HG03354 (cell line): ENCODE results near the gene INF2.
"Not testable (repeated sequence)": the region's sequence is repeated elsewhere in the genome, so short reads cannot be mapped to it uniquely, and the experiment has no call there.

Experiments used
- ATAC-seq: cut with Tn5 transposase; IDR thresholded peaks from one replicate; pipeline ENCODE4 v1.9.1; 2021; ENCODE audit warnings: mild to moderate bottlenecking; ENCODE audit not compliant: unreplicated experiment, poor library complexity, severe bottlenecking

The INF2 gene

DNA sequence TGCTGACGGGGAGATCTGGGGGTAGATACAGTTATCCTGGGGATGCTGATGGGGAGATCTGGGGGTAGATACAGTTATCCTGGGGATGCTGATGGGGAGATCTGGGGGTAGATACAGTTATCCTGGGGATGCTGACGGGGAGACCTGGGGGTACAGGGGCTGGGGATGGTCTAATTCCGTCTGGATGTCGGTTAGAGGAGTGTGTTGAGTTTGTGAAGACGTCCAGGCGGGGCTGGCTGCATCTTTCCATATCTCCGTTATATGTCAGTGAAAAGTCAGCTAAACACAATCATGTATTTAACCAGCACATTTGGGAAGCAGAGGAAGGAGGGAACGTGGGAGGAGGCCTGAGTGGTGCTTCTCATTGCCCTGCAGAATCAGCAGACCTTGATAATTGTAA, 17.3 kb upstream of the INF2 start:
- not testable (repeated sequence) for ATAC-seq

DNA sequence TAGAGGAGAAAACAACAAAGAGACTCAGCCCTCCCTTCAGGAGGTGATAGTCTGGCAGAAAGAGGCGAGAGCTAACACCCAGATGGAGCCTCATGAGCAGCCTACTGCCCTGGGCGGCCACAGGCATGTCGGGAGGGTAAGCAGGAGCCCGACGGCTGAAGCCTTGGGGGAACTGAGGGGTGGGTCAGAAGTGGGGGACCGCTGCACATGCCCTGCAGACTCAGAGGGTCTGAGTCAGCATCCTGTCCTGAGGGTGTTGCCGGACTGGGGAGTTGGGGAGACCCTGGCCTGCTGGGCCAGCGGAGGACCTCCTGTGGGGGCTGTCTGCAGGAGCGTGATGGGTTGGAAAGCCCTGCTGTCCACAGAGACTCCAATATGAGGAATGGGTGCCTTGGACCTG, 15.9 kb upstream of the INF2 start:
- no peak for ATAC-seq

DNA sequence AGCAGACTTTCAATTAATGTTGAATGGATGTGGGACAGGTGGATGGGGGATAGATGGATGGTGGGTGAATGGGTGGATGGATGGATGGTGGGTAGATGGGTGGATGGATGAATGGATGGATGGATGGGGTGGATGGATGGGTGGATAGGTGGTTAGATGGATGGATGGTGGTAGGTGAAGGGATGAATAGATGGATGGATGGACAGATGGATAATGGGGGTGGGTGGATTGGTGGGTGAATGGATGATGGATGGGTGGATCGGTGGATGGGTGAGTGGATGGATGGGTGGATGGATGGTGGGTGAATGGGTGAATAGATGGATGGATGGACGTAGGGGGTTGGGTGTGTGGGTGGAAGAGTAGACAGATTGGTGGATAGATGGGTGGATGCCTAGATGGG, 14.0 kb upstream of the INF2 start:
- ATAC-seq: no peak

DNA sequence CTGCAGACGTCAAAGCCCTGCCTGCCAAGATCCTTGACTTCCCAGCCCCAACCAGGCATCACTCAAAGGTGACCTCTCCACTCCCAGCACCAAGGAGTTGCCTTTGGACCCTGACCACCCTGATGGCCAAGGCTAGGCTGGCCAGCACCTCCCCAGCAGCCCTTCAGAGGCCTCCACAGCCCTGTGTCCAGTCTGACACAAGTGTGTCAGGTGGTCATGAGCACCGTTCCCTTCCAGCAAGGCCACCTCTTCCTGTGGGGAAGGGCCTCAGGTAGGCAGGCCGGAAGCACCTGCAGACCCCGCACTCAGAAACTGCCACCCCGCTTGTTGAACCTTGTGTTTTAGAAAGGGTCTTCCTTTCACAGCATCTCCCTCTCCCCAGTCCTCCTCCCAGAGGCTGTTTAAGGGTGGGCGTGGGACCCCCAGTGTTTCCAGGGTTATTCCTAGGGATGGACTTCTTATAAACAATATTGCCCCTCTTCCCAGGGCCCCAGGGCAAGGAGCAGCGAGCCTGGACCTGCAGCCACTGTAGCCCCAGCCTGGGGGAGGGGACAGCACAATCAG, 13.2 kb upstream of the INF2 start:
- ATAC-seq: no peak

DNA sequence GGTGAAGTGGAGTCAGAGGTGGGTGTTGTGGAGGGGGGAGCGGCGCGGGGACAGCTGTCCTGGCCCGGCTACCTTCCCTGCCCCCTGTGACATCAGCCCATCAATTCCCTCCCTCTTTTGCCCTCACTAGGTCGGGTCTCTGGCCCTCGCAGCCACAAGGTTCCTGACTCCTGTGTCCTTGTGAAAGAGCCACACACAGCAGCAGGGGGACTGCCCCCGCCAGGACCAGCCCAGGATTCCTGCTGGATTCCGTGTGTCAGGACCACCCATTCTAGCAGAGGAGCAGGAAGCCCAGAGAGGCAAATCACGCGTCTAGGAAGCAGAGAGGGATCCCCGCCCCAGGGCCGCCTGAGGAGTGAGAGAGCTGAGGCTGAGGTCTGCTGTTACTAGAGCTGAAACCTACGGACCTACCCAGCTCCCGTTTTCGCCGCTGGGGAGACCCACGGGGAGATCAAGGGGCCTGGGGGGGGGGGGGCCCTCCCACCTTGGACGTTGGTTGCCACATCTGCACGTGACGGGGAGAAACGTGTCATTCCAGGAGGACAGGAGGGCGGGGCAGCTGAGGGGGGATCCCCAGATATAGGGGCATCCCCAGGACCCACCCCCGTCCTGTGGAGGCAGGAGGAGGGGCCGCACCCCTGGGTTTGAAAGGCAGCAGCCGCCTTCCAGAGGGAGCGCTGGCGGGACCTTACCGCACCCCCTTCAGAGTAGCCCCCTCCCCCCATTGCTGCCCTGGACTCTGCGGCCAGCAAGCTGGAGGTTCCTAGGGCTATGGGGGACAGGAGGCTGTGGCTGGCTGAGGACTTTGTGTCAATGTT, 12.5 kb upstream of the INF2 start:
- ATAC-seq: peak; percentile 39

DNA sequence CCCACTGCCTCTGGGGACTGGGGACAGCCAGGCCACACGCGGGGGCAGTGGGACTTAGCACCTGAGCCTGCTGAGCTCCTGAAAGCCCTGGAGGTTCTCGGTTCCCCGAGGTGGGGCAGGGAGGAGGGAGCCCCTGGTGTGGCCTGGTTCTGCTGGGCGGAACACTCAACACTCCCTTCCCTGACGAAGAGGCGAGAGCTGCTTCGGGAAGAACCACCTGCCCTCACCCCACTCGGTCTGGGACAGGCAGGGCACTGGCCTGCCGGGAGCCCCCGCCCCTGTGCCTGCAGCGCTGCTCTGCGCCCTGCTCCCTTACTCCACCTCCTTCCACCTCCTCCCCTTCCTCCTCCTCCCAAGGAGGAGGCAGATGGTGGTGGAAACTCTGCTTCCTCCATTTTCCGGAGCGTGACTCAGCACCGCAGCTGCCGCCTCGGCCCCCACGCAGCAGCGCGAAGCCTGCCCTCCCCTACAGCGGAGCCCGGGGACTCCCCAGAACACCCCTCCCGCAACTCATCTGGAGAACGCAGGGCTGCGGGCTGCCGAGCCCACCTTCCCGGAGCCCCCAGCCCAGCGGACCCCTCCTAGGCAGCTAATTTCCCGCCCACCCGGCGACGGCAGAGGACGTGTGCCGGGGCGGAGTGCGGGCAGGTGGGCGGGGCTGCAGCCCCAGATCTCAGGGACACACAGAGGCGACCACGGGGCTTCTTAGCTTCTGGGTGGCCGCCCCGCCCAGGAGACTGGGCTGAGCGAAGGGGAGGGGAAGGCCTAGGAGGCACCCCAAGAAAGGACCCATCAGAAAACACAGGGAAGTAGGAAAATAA, 11.7 kb upstream of the INF2 start:
- peak; percentile 43 for ATAC-seq

DNA sequence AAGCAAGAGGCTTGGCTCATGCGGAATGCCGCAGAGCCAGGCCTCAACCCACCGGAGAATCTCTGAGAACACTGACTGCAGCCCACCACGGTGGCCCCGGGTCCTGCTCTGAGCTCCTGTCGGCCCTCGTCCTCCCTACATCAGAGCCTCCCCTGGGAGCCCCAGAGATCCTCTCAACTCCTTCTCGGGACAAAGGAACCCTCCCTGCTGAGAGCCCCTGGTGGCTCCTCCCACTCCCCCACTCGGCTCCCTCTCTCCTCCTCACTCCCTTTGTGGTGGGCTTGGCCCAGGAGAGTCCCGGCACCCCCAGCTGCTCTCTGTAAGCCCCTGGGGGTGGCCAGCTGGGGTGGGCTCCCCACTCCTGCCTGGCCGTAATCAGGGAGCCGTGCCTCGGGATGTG, 11.1 kb upstream of the INF2 start:
- peak; percentile 1 for ATAC-seq

DNA sequence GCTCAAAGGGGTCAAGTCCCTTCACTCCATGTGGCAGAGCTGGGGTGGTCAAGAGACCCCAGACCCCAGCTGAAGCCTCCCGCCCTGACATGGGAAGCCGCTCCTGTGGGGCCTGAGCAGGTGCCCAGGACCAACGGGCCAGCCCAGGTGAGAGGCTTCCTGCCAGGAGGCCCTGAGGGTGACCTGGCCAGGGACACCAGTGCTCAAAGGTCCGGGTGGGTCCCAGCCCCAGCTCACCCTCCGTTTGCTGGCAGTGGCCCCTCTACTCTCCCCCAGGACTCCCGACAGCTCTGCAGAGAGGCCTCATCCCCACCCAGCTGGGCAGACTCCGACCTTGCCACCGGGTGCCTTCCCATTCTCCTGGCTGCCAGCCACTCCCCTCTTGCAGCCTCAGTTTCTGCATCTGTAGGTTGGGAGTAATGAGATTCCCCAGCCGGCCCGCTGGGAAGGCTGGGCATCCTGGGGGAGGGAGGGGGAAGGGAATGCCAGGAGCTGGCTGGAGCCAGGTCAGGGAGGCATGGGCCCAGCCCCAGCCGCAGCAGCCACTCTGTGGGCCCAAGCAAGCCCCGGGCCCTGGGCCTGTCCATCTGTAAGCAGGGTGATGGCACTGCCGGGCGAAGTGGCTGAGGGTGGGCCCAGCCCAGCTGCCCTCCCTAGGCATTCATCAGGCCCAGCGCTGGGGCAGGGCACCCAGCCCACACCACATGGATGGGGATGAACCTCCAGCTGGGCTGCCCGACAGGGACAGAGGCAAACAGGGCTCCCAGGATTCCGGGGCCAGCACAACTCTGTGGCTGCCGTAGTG, 10.3 kb upstream of the INF2 start:
- no peak for ATAC-seq

DNA sequence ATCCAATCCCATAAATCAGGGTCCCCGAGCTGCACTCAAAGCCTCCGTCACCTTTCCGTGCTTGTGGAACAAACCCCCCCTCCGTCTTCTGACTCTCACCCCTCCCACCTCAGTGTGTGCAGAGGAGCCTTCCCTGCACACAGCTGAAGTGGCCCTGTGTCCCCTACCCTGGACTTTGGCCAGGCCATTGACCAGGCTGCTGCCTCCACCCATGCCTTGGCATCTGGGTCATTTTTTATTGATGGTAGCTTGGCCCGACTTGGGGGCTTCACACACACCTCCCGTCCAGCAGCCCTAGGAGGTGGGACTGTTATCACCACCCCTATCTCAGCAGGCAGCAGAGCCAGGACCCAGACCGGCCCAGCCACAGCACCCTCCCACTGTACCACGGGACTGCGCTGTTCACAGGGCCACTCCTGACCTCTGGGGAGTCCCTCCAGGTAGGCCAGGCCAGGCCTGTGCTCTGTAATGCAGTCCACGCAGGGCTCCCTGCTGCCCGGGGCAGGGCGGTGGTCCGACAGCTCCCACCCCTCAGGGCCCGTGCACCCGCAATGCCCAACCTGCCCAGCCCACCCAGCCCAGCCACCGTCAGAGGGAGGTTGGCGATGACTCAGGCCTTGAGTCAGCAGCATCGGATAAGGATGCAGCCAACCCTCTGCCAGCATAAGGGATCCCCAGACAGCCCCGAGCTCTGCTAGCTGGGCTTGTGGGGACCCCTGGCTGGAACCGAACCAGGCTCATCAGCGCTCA, 9.2 kb upstream of the INF2 start:
- no peak for ATAC-seq

DNA sequence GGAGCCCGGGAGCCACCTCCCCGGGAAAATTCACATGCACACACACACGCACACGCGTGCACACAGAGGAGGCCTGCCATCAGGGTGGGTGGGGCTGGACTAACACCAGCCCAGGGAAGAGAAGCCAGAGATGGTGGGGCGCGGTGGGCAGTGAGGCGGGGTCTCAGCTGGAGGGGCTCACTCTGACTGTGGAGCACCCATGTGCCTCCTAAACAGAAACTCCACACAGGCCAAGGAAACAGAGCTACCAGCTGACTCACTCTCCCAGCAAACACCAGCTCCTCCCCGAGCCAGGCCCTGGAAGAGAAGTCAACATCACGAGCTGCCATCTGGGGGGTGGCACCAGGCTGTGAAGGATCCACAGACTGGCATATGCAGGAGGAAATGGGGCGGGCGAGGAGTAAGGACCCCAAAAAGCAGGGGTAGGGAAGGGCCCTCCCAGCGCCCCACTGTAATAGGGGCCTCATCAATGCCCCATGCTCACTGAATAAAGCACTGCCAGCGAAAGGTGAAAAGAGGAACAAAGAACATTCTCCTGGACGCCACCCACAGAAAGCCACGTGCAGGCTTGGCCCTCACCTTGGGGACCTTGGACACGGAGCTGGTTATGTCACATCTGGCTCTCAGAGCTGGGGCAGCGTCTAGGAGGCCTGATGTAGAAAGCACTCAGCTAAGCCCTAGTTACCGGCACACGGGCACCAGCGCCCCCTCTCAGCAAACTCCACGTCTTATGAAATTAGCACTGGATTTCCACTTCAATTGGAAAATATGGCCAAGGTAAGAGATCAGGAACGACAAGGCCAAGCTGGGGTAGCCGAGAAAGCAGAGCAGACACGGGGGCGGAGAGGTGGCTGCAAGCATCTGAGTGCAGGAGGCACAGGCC, 8.4 kb upstream of the INF2 start:
- no peak for ATAC-seq

DNA sequence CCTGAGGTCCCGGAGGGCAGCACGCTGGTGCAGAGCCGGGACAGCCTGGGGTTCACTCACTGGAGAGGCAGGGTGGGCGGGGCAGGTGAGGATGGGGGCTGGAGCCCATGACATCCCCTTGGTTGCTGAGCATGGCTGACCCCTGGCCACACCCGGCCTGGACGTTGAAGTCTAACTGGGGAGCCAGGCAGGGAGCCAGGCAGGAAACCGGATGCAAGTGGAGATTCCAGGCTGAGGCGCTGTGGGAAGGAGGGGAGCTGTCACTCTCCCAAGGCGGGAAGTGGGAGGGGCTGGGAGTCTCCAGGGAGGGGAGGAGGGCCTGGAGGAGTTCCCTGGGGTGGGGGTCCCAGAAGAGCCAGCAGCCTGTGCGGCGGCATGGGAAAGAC, 7.7 kb upstream of the INF2 start:
- no peak for ATAC-seq

DNA sequence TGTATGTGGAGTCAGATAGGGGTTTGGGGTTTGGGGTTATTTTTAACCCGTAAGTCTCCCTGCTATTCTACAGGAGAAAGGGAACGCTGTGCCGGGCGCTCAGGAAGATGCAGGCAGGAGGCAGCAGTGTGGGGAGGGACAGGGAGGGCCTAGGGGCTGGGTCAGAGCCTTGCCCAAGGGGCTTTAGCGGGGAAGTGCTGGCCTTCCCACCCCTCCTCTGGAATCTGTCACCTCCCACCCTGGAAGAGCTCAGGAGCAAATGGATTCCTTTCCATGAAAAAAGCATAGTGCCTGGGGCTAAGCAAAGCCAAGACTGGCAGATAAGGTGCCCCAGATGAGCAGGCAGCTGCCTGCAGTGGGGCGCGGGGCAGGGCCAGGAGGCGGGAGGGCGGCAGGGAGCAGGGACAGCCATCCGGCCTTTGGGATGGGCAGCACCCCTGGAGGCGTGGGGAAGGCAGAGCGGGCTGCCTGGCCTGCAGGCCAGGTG, 7.3 kb upstream of the INF2 start:
- no peak for ATAC-seq

DNA sequence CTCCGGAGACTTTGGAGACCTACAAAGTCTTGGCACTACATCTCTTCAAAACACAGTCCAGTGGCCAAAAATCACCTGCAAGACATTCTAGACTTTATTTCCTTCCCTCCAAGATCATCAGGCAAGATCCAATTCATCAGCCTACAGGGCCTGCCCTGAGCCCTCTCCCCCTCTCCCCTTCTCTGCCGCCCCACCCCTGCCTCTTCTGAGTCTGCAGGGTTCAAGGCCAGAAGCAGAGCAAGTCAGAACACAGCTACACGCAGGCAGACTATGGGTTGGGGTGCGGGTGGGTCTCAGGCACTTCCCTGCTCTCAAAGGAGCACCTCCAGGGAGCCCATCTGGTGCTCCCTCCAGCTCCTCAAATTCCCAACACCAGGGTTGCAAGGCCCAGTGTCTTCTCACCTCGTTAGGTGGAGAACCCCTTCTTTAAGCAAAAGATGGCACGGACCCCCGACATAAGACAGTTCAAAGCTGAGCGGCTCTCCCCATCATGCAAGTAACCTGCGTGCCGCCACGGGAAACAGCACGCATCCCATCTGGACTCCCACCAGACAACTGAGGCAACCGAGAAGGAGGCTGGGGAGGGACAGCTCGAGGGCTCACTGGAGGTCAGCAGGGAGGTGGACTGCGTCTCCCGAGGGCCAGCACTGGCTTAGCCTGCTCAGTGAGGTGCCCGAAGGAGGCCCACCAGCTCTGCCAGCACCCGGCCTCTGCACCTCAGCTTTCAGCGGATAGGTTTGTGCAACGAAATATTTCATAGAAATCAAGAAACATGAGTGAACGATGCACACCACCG, 5.6 kb upstream of the INF2 start:
- no peak for ATAC-seq

DNA sequence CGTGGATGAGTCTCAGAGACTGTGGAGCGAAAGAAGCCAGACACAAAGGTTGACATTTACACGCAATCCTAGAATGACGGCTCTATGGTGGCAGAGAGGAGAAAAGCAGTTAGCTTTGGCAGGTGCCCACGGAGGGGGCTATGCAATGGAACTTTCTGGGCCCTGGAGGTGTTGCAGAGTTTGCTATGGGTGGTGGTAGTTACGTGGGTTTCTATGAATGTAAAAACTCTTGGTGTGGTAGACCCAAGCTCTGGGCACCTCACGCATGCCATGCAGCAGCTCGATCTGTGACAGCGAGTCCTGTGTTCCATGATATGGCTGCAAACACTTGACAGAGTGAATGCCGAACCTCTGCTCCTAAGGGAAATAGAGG, 5.0 kb upstream of the INF2 start:
- no peak for ATAC-seq

DNA sequence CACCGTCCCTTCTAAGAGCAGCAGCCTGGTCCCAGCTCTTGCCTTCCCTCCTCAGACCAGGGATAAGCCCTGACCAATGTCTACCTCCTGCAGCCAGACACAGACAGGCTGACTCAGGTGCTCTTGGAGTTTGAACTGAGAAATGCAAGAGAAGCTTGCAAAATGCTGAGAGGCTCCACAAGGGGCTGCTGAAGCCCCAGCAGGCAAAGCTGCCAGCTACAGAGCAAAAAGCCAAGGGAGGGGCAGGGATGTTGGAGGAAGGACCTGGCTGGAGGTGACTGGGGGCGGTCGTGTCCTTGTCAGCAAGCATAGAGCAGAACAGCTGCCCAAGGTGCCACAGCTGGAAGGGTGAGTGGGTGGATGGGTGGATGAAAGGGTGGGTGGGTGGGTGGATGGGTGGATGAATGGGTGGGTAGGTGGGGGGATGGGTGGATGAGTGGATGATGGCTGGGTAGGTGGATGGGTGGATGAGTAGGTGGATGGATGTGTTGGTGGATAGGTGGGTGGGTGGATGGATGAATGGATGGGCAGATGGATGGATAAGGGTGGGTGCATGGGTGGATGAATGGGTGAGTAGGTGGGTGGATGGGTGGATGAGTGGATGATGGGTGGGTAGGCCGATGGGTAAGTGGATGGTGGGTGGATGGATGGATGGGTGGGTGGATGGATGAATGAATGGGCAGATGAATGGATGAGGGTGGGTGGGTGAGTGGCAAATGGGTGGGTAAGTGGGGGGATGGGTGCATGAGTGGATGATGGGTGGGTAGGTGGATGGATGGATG, 4.0 kb upstream of the INF2 start:
- ATAC-seq: no peak

DNA sequence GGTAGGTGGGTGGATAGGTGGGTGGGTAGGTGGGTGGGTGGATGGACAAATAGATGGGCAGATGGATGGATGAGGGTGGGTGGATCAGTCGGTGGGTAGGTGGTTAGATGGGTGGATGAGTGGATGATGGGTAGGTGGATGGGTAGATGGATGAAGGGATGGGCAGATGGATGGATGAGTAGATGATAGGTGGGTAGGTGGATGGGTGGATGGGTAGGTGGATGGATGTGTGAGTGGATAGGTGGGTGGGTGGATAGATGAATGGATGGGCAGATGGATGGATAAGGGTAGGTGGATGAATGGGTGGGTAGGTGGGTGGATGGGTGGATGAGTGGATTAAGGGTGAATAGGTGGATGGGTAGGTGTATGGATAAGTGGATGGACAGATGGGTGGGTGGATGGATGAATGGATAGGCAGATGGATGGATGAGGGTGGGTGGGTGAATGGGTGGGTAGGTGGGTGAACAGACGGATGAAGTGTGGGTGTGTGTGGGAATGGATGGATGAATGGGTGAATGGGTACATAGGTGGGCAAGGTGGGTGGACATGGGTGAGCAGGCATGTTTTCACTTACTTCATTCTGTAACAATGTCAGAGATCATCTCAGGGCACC, 3.3 kb upstream of the INF2 start:
- ATAC-seq: no peak
